ENCODE measurements around the gene FOXE1.

FOXE1 gene

DNA sequence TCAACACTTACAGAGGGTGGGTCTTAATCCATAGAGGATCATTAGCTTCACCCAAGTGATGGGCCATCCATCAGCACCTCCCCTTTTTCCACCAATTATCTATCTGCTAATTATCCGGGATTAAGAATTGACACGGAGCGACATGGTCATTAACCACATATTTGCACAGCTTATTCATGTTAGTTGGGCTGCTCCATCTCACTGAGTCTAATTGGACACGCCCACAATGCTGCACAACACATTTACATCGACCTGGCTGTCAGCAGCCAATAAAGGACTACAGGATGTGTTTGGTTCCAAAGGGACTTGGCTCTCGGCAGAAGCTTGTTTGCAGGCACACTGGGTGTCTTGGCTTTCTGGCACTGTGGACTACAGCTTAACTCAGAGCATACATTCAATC is 21.6 kb downstream of the FOXE1 start:
- no peak for DNase-seq (ENCODE audit: low read depth in 1 of 2, low spot score in 1 of 2)
- H3K27ac ChIP-seq (replicated peaks): no peak overlapping the region
- TF ChIP-seq REST (IDR thresholded peaks at IDR 0.05; ENCODE audit: insufficient replicate concordance, low read depth) (no peak), GABPA (IDR thresholded peaks at IDR 0.05; ENCODE audit: low read depth) (no peak), SPI1 (IDR thresholded peaks at IDR 0.05; ENCODE audit: borderline replicate concordance, low read depth) (no peak), POLR2AphosphoS5 (IDR thresholded peaks at IDR 0.05; ENCODE audit: low read depth) (no peak)
- TF ChIP-seq, protein P1, sequence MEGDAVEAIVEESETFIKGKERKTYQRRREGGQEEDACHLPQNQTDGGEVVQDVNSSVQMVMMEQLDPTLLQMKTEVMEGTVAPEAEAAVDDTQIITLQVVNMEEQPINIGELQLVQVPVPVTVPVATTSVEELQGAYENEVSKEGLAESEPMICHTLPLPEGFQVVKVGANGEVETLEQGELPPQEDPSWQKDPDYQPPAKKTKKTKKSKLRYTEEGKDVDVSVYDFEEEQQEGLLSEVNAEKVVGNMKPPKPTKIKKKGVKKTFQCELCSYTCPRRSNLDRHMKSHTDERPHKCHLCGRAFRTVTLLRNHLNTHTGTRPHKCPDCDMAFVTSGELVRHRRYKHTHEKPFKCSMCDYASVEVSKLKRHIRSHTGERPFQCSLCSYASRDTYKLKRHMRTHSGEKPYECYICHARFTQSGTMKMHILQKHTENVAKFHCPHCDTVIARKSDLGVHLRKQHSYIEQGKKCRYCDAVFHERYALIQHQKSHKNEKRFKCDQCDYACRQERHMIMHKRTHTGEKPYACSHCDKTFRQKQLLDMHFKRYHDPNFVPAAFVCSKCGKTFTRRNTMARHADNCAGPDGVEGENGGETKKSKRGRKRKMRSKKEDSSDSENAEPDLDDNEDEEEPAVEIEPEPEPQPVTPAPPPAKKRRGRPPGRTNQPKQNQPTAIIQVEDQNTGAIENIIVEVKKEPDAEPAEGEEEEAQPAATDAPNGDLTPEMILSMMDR (IDR thresholded peaks at IDR 0.05; ENCODE audit: insufficient read depth, low read length): no peak

DNA sequence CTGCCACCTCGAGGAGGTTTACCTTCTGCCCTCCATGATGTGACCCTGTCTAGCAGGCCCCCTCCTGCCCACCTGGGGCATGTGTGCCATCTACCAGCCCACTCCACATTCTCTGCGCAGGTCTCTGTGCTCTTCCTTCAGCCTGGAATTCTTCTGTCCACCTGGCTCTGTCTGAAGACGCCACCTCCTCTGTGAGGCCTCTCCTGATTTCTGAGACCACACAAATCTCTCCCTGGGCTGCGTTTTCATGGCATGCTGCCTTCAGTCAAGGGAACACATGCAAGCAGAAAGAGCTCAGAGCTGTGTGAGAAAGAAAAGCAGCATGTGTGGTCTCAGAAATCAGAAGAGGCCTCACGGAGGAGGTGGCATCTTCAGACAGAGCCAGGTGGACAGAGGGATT is 22.1 kb downstream of the FOXE1 start:
- TF ChIP-seq REST (IDR thresholded peaks at IDR 0.05; ENCODE audit: insufficient replicate concordance, low read depth) (no peak), GABPA (IDR thresholded peaks at IDR 0.05; ENCODE audit: low read depth) (no peak), POLR2AphosphoS5 (IDR thresholded peaks at IDR 0.05; ENCODE audit: low read depth) (no peak), SPI1 (IDR thresholded peaks at IDR 0.05; ENCODE audit: borderline replicate concordance, low read depth) (no peak)
- TF ChIP-seq, protein P1 (IDR thresholded peaks at IDR 0.05; ENCODE audit: insufficient read depth, low read length): no peak
- no peak for DNase-seq (ENCODE audit: low read depth in 1 of 2, low spot score in 1 of 2)
- Histone ChIP-seq H3K27ac (replicated peaks) (no peak overlapping the region), H3K4me3 (replicated peaks; ENCODE audit: insufficient read depth, low read length) (no peak overlapping the region), H3K27me3 (ENCODE audit: insufficient read depth, poor library complexity, severe bottlenecking) (no peaks in the 10 kb centered on the region)

More for the DNA sequence above, 21.6 kb downstream of the FOXE1 start:
- no peak overlapping the region for H3K4me3 ChIP-seq (replicated peaks; ENCODE audit: insufficient read depth, low read length)
- H3K27me3 ChIP-seq (ENCODE audit: insufficient read depth, poor library complexity, severe bottlenecking): no peaks in the 10 kb centered on the region

DNA sequence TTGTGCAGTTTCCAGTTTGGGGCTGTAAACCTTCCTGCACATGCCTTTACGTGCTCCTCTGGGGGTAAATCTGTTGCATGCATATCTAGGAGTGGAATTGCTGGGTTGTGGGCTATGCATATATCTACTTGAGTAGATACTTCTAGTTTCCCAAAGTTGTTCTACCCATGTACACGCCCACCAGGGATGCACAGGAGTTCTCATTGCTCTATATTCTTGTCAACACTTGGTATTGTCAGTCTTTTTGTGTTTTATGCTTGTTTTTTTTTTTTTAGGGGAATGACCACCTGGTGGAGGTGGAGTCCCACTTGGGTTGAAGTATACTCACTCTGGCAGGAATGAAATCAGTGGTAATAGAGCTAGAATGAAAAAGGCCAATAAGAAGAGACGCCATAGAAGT is 23.0 kb downstream of the FOXE1 start:
- Histone ChIP-seq H3K27me3 (ENCODE audit: insufficient read depth, poor library complexity, severe bottlenecking) (no peaks in the 10 kb centered on the region), H3K27ac (replicated peaks) (no peak overlapping the region), H3K4me3 (replicated peaks; ENCODE audit: insufficient read depth, low read length) (no peak overlapping the region)
- no peak for DNase-seq (ENCODE audit: low read depth in 1 of 2, low spot score in 1 of 2)
- TF ChIP-seq GABPA (IDR thresholded peaks at IDR 0.05; ENCODE audit: low read depth): no peak
- TF ChIP-seq SPI1 (IDR thresholded peaks at IDR 0.05; ENCODE audit: borderline replicate concordance, low read depth): no peak
- no peak for TF ChIP-seq REST (IDR thresholded peaks at IDR 0.05; ENCODE audit: insufficient replicate concordance, low read depth)
- TF ChIP-seq POLR2AphosphoS5 (IDR thresholded peaks at IDR 0.05; ENCODE audit: low read depth): no peak
- TF ChIP-seq, protein P1 (IDR thresholded peaks at IDR 0.05; ENCODE audit: insufficient read depth, low read length): no peak
